H1 (cell line): ENCODE data around the gene SEMA5B. TPM values are rescaled to one million over a fixed set of nuclear protein-coding genes. Genes with fewer than 3 reads are reported as not detected.

Experiments used
- CTCF ChIA-PET: fragments of 300-600 bp; sonication (Branson Sonifier 250); formaldehyde crosslinking; loops from one replicate; lab custom pipeline; 2021; ENCODE audit not compliant: partially characterized antibody; lab: Charles Lee
- POLR2A ChIA-PET: fragments of 300-600 bp; sonication (Branson Sonifier 250); formaldehyde crosslinking; loops from one replicate; lab custom pipeline; 2021; ENCODE audit warnings: inconsistent platforms; ENCODE audit not compliant: partially characterized antibody; lab: Charles Lee
- DNase-seq, 2 experiments: peaks; one replicate each; pipeline versions ENCODE4 v3.0.0 to v3.0.0-alpha.2; 2010 to 2022; ENCODE audit warnings: low spot score in 2 of 2, low read depth in 1 of 2, mixed read lengths in 1 of 2
- FAIRE-seq: peaks from 2 replicates; lab custom pipeline; 2011; peaks lifted over from hg19 to GRCh38; lab: Jason Lieb, UNC
- H2AFZ ChIP-seq: 2 replicates; pipeline ENCODE4 v1.8.1; 2012; ENCODE audit warnings: low read length, inconsistent platforms
- H2AK5ac ChIP-seq: 2 replicates; pipeline ENCODE4 v1.6.1; 2013; ENCODE audit warnings: low read depth, low read length
- H2BK120ac ChIP-seq: replicated peaks from 2 replicates; pipeline ENCODE3; 2013; ENCODE audit warnings: low read depth, low read length, inconsistent platforms
- H2BK12ac ChIP-seq: 2 replicates; pipeline ENCODE4 v1.6.1; 2013; ENCODE audit warnings: low read depth, low read length
- H2BK15ac ChIP-seq: 2 replicates; pipeline ENCODE4 v1.6.1; 2013; ENCODE audit warnings: low read length
- H2BK20ac ChIP-seq: 2 replicates; pipeline ENCODE4 v1.6.1; 2013; ENCODE audit warnings: low read length
- H2BK5ac ChIP-seq: 2 replicates; pipeline ENCODE4 v1.6.1; 2013; ENCODE audit warnings: low read depth, low read length
- H3K14ac ChIP-seq: 2 replicates; pipeline ENCODE4 v1.6.1; 2013; ENCODE audit warnings: inconsistent platforms; ENCODE audit not compliant: insufficient read length
- H3K18ac ChIP-seq: 2 replicates; pipeline ENCODE4 v1.6.1; 2013; ENCODE audit warnings: low read length; ENCODE audit errors: extremely low read depth
- H3K23ac ChIP-seq: 2 replicates; pipeline ENCODE4 v1.6.1; 2013; ENCODE audit warnings: inconsistent platforms; ENCODE audit not compliant: insufficient read length
- H3K23me2 ChIP-seq: 2 replicates; pipeline ENCODE4 v1.6.1; 2013; ENCODE audit warnings: low read depth, low read length
- H3K27ac ChIP-seq: 2 replicates; pipeline ENCODE4 v1.6.1; 2011; ENCODE audit warnings: low read depth, low read length, inconsistent platforms
- H3K27me3 ChIP-seq, 4 experiments: replicated peaks in 1 of 4; 1 replicate in 1 of 4; 2 replicates in 3 of 4; pipeline versions ENCODE4 v1.6.1 to v1.8.1; 2011 to 2013; ENCODE audit warnings: low read length in 3 of 4, mild to moderate bottlenecking in 3 of 4, inconsistent platforms in 2 of 4, mixed read lengths in 2 of 4, moderate library complexity in 1 of 4; ENCODE audit not compliant: control insufficient read depth in 3 of 4, insufficient read depth in 3 of 4; ENCODE audit errors: extremely low read depth in 1 of 4
- H3K36me3 ChIP-seq, 4 experiments: 2 replicates each; pipeline versions ENCODE4 v1.6.1 to v1.8.1; 2011 to 2013; ENCODE audit warnings: mild to moderate bottlenecking in 4 of 4, low read length in 3 of 4, moderate library complexity in 2 of 4, control low read depth in 1 of 4, inconsistent platforms in 1 of 4; ENCODE audit not compliant: insufficient read depth in 4 of 4, control insufficient read depth in 2 of 4
- H3K4ac ChIP-seq: replicated peaks from 2 replicates; pipeline ENCODE3; 2013; ENCODE audit warnings: low read length, low read depth, mixed read lengths, inconsistent platforms; ENCODE audit not compliant: insufficient read length
- H3K4me1 ChIP-seq, 4 experiments: replicated peaks in 1 of 4; 1 replicate in 1 of 4; 2 replicates in 3 of 4; pipeline versions ENCODE4 v1.6.1 to v1.8.1; 2011 to 2013; ENCODE audit warnings: low read length in 3 of 4, inconsistent platforms in 2 of 4, mixed read lengths in 1 of 4; ENCODE audit not compliant: insufficient read depth in 4 of 4, control insufficient read depth in 3 of 4
- H3K4me2 ChIP-seq, 2 experiments: 2 replicates each; pipeline versions ENCODE4 v1.6.1 to v1.8.1; 2011 to 2013; ENCODE audit warnings: low read depth in 2 of 2, low read length in 2 of 2, control low read depth in 1 of 2, inconsistent platforms in 1 of 2, mild to moderate bottlenecking in 1 of 2; ENCODE audit not compliant: insufficient read depth in 1 of 2
- H3K4me3 ChIP-seq, 4 experiments: fragments of 200-600, 300-600 bp in 1 of 4; sonication (generic), shearing (Covaris generic), sonication (Bioruptor Twin) in 1 of 4; 2 replicates each; pipeline versions ENCODE4 v1.5.1 to v1.8.1; 2011 to 2016; ENCODE audit warnings: low read length in 4 of 4, low read depth in 3 of 4, control low read depth in 2 of 4, inconsistent platforms in 2 of 4, mild to moderate bottlenecking in 2 of 4, mixed read lengths in 1 of 4, moderate library complexity in 1 of 4; ENCODE audit not compliant: insufficient read depth in 2 of 4; ENCODE audit errors: extremely low read depth in 1 of 4
- H3K56ac ChIP-seq: replicated peaks from 2 replicates; pipeline ENCODE3; 2013; ENCODE audit warnings: low read depth, mild to moderate bottlenecking, mixed read lengths, low read length, inconsistent platforms; ENCODE audit not compliant: insufficient read length
- H3K79me1 ChIP-seq: 2 replicates; pipeline ENCODE4 v1.6.1; 2013; ENCODE audit warnings: low read depth, low read length, control low read depth
- H3K79me2 ChIP-seq, 2 experiments: 2 replicates each; pipeline versions ENCODE4 v1.6.1 to v1.8.1; 2012 to 2013; ENCODE audit warnings: low read length in 2 of 2, mild to moderate bottlenecking in 2 of 2, inconsistent platforms in 1 of 2; ENCODE audit not compliant: insufficient read depth in 2 of 2, control insufficient read depth in 1 of 2
- H3K9ac ChIP-seq, 4 experiments: replicated peaks in 1 of 4; 1 replicate in 1 of 4; 2 replicates in 3 of 4; pipeline versions ENCODE4 v1.6.1 to v1.8.1; 2011 to 2013; ENCODE audit warnings: low read depth in 3 of 4, low read length in 3 of 4, control low read depth in 2 of 4, mild to moderate bottlenecking in 2 of 4, moderate library complexity in 2 of 4, inconsistent platforms in 1 of 4; ENCODE audit errors: extremely low read depth in 1 of 4
- H3K9me3 ChIP-seq, 2 experiments: 2 replicates each; pipeline versions ENCODE4 v1.6.1 to v1.8.1; 2012 to 2013; ENCODE audit warnings: mild to moderate bottlenecking in 2 of 2, moderate library complexity in 2 of 2, control low read depth in 1 of 2, inconsistent platforms in 1 of 2, low read depth in 1 of 2, low read length in 1 of 2, mixed read lengths in 1 of 2; ENCODE audit not compliant: insufficient read depth in 2 of 2
- H4K20me1 ChIP-seq, 2 experiments: replicated peaks in 1 of 2; 2 replicates each; pipeline versions ENCODE3 to v1.8.1; 2011 to 2013; ENCODE audit warnings: inconsistent platforms in 2 of 2, low read length in 2 of 2, mild to moderate bottlenecking in 1 of 2; ENCODE audit not compliant: insufficient read depth in 2 of 2, control insufficient read depth in 1 of 2
- H4K5ac ChIP-seq: 2 replicates; pipeline ENCODE4 v1.6.1; 2013; ENCODE audit warnings: low read length, low read depth, mixed read lengths, inconsistent platforms; ENCODE audit not compliant: insufficient read length
- H4K8ac ChIP-seq: 2 replicates; pipeline ENCODE4 v1.8.0; 2013; ENCODE audit warnings: mild to moderate bottlenecking, moderate library complexity, low read length, inconsistent platforms; ENCODE audit not compliant: insufficient read depth; ENCODE audit errors: extremely low read depth
- H4K91ac ChIP-seq: replicated peaks from 2 replicates; pipeline ENCODE3; 2013; ENCODE audit warnings: low read length, mixed read lengths, inconsistent platforms; ENCODE audit not compliant: insufficient read length
- ASH2L ChIP-seq: fragments of 200-600, 300-600 bp; sonication (generic); IDR thresholded peaks from one replicate; pipeline ENCODE4 v1.7.1; 2017; ENCODE audit warnings: low read length
- BRCA1 ChIP-seq: IDR thresholded peaks from 2 replicates; pipeline ENCODE4 v1.6.1; 2012; ENCODE audit warnings: low read depth, low read length, improper control_type of control experiment
- CBX8 ChIP-seq: fragments of 300-800, 300-1000 bp; sonication (generic); IDR thresholded peaks from 2 replicates; pipeline ENCODE4 v1.7.1; 2016; ENCODE audit warnings: low read depth, low read length, borderline replicate concordance
- CREB1 ChIP-seq: IDR thresholded peaks from 2 replicates; pipeline ENCODE4 v1.6.1; 2012; ENCODE audit warnings: inconsistent platforms
- EGR1 ChIP-seq: IDR thresholded peaks from 2 replicates; pipeline ENCODE4 v1.6.1; 2011; ENCODE audit warnings: low read depth, low read length, borderline replicate concordance
- EP300 ChIP-seq, 2 experiments: IDR thresholded peaks; 1 replicate in 1 of 2; 2 replicates in 1 of 2; pipeline ENCODE4 v1.6.1; 2011 to 2012; ENCODE audit warnings: low read depth in 2 of 2, low read length in 2 of 2, mild to moderate bottlenecking in 2 of 2, borderline replicate concordance in 1 of 2, inconsistent platforms in 1 of 2, moderate library complexity in 1 of 2
- EZH2 ChIP-seq: fragments of 200-600 bp; sonication (generic); IDR thresholded peaks from 2 replicates; pipeline ENCODE4 v1.7.1; 2012; ENCODE audit warnings: low read depth, mild to moderate bottlenecking, moderate library complexity, low read length, inconsistent platforms; ENCODE audit not compliant: severe bottlenecking
- HDAC6 ChIP-seq: IDR thresholded peaks from one replicate; pipeline ENCODE4 v1.7.1; 2012; ENCODE audit warnings: low read depth, mild to moderate bottlenecking, inconsistent platforms, low read length, moderate library complexity
- NANOG ChIP-seq: IDR thresholded peaks from 2 replicates; pipeline ENCODE4 v1.6.1; 2011; ENCODE audit warnings: low read length, low read depth, mild to moderate bottlenecking, inconsistent platforms; ENCODE audit not compliant: insufficient read depth, poor library complexity, severe bottlenecking
- POLR2AphosphoS5 ChIP-seq: IDR thresholded peaks from 2 replicates; pipeline ENCODE4 v1.6.1; 2011; ENCODE audit warnings: low read depth, low read length
- RNF2 ChIP-seq: fragments of 200-900, 300-1000 bp; sonication (generic); IDR thresholded peaks from 2 replicates; pipeline ENCODE4 v1.7.1; 2016; ENCODE audit warnings: borderline replicate concordance, low read depth, mild to moderate bottlenecking, antibody characterized with exemption, low read length; ENCODE audit not compliant: poor library complexity, severe bottlenecking; ENCODE audit errors: missing control alignments
- SAP30 ChIP-seq: fragments of 300-600 bp; sonication (generic); IDR thresholded peaks from 2 replicates; pipeline ENCODE4 v1.7.1; 2012; ENCODE audit warnings: low read length, moderate library complexity, mild to moderate bottlenecking, inconsistent platforms; ENCODE audit not compliant: insufficient read depth, insufficient replicate concordance
- SIRT6 ChIP-seq: IDR thresholded peaks from one replicate; pipeline ENCODE4 v1.7.1; 2012; ENCODE audit warnings: low read length, inconsistent platforms
- polyA plus RNA-seq, 7 experiments: library from polyadenylated mRNA; depleted of rRNA in 3 of 7; stranded (reverse) in 5 of 7; unstranded in 2 of 7; fragments of >200 nt in 5 of 7; fragments of 200-250 nt in 2 of 7; gene quantifications; 1 replicate in 5 of 7; 2 replicates in 1 of 7; 4 replicates in 1 of 7; pipeline versions ENCODE4 v1.2.1 to v1.2.3, GENCODE V29; 2011 to 2013; ENCODE audit warnings: missing spikeins in 2 of 7, mixed read lengths in 2 of 7
- total RNA-seq: library from RNA; stranded (reverse); fragmentation: NEBNext Ultra II Directional; extraction: Animal tissue kit (Norgen Biotek cat#: 25700); gene quantifications from 2 replicates; pipeline ENCODE4 v1.2.1, GENCODE V29; 2021
- TF ChIP-seq, protein P1 (sequence below): IDR thresholded peaks from 2 replicates; pipeline ENCODE4 v1.6.1; 2011; ENCODE audit warnings: low read length, improper control_type of control experiment

The SEMA5B gene
- total and polyA plus RNA-seq, 2 of the 8 experiments (the other 6 are each of a cell fraction or from before 2014, with no cell fraction given): 13.1 to 22.4 TPM

GRCh38 chr3:122946185-122946584 is 81.4 kb downstream of the SEMA5B start:
- H3K4me2 ChIP-seq: no peak overlapping the region
- TF ChIP-seq SAP30 (no peak), SIRT6 (no peak), EGR1 (no peak), RNF2 (no peak), CBX8 (no peak), BRCA1 (no peak), EP300 (IDR thresholded peaks at IDR 0.05; ENCODE audit: borderline replicate concordance in 1 of 2, low read depth in 2 of 2, low read length in 2 of 2) (no peak), EZH2 (no peak), NANOG (no peak), POLR2AphosphoS5 (no peak), HDAC6 (no peak), CREB1 (no peak), ASH2L (no peak)
- TF ChIP-seq, protein P1, sequence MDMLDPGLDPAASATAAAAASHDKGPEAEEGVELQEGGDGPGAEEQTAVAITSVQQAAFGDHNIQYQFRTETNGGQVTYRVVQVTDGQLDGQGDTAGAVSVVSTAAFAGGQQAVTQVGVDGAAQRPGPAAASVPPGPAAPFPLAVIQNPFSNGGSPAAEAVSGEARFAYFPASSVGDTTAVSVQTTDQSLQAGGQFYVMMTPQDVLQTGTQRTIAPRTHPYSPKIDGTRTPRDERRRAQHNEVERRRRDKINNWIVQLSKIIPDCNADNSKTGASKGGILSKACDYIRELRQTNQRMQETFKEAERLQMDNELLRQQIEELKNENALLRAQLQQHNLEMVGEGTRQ: no peak

More at GRCh38 chr3:122946185-122946584, 81.4 kb downstream of the SEMA5B start:
- FAIRE-seq (no peak), DNase-seq (no peak)
- H3K18ac ChIP-seq: no peak overlapping the region
- no peak overlapping the region for H3K4ac ChIP-seq
- no peaks in the 10 kb centered on the region for H3K79me2 ChIP-seq
- no peak overlapping the region for H2BK120ac ChIP-seq
- H2BK15ac ChIP-seq: no peak overlapping the region
- H3K27me3 ChIP-seq: no peaks in the 10 kb centered on the region; a peak in 3 of 7 replicates
- H2BK5ac ChIP-seq: no peak overlapping the region
- H2BK20ac ChIP-seq: no peak overlapping the region
- no peak overlapping the region for H3K4me3 ChIP-seq
- H3K23me2 ChIP-seq: no peaks in the 10 kb centered on the region
- peaks cover 2 to 21% (median 4%) of the 10 kb centered on the region in 4 experiments; a peak in 6 of 7 replicates for H3K4me1 ChIP-seq
- H4K8ac ChIP-seq: no peak overlapping the region
- H4K5ac ChIP-seq: no peak overlapping the region
- H2BK12ac ChIP-seq: no peak overlapping the region
- ChIA-PET CTCF (interaction anchor here (0.7 to 5.3 kb wide), 8 partner anchors 18 to 191 kb away, joined by 3 to 52 read pairs (median 4); partner anchors contain the start of gene SEMA5B), POLR2A (interaction anchor here (1.0 to 1.7 kb wide), 2 partner anchors 10 to 185 kb away, joined by 3 to 4 read pairs; no protein-coding TSS in a partner anchor)
- H4K91ac ChIP-seq: no peak overlapping the region
- H4K20me1 ChIP-seq: peaks cover 0 to 6% of the 10 kb centered on the region in 2 experiments
- no peaks in the 10 kb centered on the region for H3K9me3 ChIP-seq
- no peaks in the 10 kb centered on the region for H3K36me3 ChIP-seq
- no peak overlapping the region for H3K27ac ChIP-seq
- no peak overlapping the region for H3K9ac ChIP-seq
- no peak overlapping the region for H3K14ac ChIP-seq
- H3K79me1 ChIP-seq: no peaks in the 10 kb centered on the region
- H3K56ac ChIP-seq: no peak overlapping the region
- H2AFZ ChIP-seq: no peak overlapping the region
- no peak overlapping the region for H2AK5ac ChIP-seq
- H3K23ac ChIP-seq: no peak overlapping the region
